Lung (tissue), 12 donors: ENCODE measurements around the gene SLC16A10. TPM values are rescaled to one million over a fixed set of nuclear protein-coding genes. Genes with fewer than 3 reads are reported as not detected.

ENCODE experiments used
- ATAC-seq: fragments of 200-7000 bp; cut with Tn5 transposase; one replicate; pipeline ENCODE4 v1.9.1; 2020; ENCODE audit warnings: moderate number of reproducible peaks; ENCODE audit not compliant: insufficient read depth, low FRiP score
- DNase-seq, 3 donors: peaks; one replicate each; pipeline ENCODE4 v3.0.0-alpha.2; 2013 to 2017
- H3K27ac ChIP-seq, 2 donors: one replicate each; pipeline ENCODE4 v1.5.1; 2013; ENCODE audit warnings: mild to moderate bottlenecking in 2 of 2, moderate library complexity in 2 of 2, control low read depth in 1 of 2, inconsistent platforms in 1 of 2, low read depth in 1 of 2, low read length in 1 of 2
- H3K27me3 ChIP-seq, 3 donors: one replicate each; pipeline ENCODE4 v1.5.1; 2013; ENCODE audit warnings: low read length in 2 of 3; ENCODE audit not compliant: control insufficient read depth in 3 of 3, insufficient read depth in 3 of 3
- H3K36me3 ChIP-seq, 4 donors: one replicate each; pipeline ENCODE4 v1.5.1; 2013; ENCODE audit warnings: low read length in 4 of 4, mild to moderate bottlenecking in 1 of 4, moderate library complexity in 1 of 4; ENCODE audit not compliant: control insufficient read depth in 4 of 4, insufficient read depth in 4 of 4
- H3K4me1 ChIP-seq, 5 donors: one replicate each; pipeline ENCODE4 v1.5.1; 2013; ENCODE audit warnings: low read length in 5 of 5, mild to moderate bottlenecking in 2 of 5, moderate library complexity in 1 of 5; ENCODE audit not compliant: control insufficient read depth in 5 of 5, insufficient read depth in 5 of 5
- H3K4me3 ChIP-seq: one replicate; pipeline ENCODE4 v1.5.1; 2013; ENCODE audit warnings: mild to moderate bottlenecking, control low read depth, moderate library complexity
- H3K9ac ChIP-seq, 2 donors: one replicate each; pipeline ENCODE4 v1.5.1; 2013; ENCODE audit warnings: low read length in 2 of 2, control low read depth in 1 of 2; ENCODE audit not compliant: insufficient read depth in 1 of 2
- H3K9me3 ChIP-seq, 4 donors: one replicate each; pipeline ENCODE4 v1.5.1; 2013; ENCODE audit warnings: low read length in 3 of 4, mild to moderate bottlenecking in 1 of 4, moderate library complexity in 1 of 4; ENCODE audit not compliant: control insufficient read depth in 4 of 4, insufficient read depth in 3 of 4
- WGBS, 2 donors: extraction: QIAGEN DNeasy Blood & Tissue Kit; methylation state at CpG; one replicate each; pipeline ENCODE4 v1.1.7; 2013; 5-methylcytosine and 5-hydroxymethylcytosine counted together
- polyA plus RNA-seq, 2 donors: library from polyadenylated mRNA; stranded (reverse); fragments of 200-250 nt; gene quantifications; one replicate each; pipeline ENCODE4 v1.2.1, GENCODE V29; 2013
- total RNA-seq, 2 donors: library from RNA; depleted of rRNA in 1 of 2; stranded (reverse); fragments of >200 nt in 1 of 2; gene quantifications; one replicate each; pipeline ENCODE4 v1.2.1, GENCODE V29; 2014 to 2021
- TF ChIP-seq, protein P1 (sequence below): IDR thresholded peaks from 2 replicates; pipeline ENCODE4 v1.5.1; 2012; ENCODE audit warnings: mild to moderate bottlenecking; ENCODE audit errors: control extremely low read depth, extremely low read depth
- donor health status: control.
- donor health status: control.
- donor health status: Bipolar disorder and iron deficiency.
- donor health status: healthy.
- donor health status: DM: yes; HTN: yes; CAD: no.

Gene SLC16A10
- total and polyA plus RNA-seq, 4 donors, result 2.0 to 10.5 (median 9.6) TPM

DNA sequence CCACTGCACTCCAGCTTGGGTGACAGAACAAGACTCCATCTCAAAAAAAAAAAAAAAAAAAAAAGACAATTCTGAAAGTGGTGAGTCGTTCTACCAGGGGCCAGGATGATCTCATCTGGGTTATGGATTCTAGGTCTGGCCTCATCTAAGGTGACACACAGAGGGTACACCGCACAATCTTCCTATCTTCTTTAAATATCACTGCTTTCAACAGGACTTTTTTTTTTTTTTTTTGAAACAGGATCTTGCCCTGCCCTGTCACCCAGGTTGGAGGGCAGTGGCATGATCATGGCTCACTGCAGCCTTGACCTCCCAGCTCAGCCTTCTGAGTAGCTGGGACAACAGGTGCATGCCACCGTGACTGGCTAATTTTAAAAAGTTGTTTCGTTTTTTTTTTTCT lies 67.7 kb downstream of the SLC16A10 start:
- H3K27ac ChIP-seq, result no peak overlapping the region
- no peak overlapping the region for H3K9ac ChIP-seq
- TF ChIP-seq, protein P1, sequence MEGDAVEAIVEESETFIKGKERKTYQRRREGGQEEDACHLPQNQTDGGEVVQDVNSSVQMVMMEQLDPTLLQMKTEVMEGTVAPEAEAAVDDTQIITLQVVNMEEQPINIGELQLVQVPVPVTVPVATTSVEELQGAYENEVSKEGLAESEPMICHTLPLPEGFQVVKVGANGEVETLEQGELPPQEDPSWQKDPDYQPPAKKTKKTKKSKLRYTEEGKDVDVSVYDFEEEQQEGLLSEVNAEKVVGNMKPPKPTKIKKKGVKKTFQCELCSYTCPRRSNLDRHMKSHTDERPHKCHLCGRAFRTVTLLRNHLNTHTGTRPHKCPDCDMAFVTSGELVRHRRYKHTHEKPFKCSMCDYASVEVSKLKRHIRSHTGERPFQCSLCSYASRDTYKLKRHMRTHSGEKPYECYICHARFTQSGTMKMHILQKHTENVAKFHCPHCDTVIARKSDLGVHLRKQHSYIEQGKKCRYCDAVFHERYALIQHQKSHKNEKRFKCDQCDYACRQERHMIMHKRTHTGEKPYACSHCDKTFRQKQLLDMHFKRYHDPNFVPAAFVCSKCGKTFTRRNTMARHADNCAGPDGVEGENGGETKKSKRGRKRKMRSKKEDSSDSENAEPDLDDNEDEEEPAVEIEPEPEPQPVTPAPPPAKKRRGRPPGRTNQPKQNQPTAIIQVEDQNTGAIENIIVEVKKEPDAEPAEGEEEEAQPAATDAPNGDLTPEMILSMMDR, result no peak
- ATAC-seq, result no peak
- H3K4me3 ChIP-seq, result no peak overlapping the region
- H3K4me1 ChIP-seq, result peaks cover 0 to 4% (median 0%) of the 10 kb centered on the region in 5 donors
- no peaks in the 10 kb centered on the region for H3K36me3 ChIP-seq
- 87 to 98% methylated on average over 4 of the region's 4 CpGs for WGBS, 2 donors
- H3K27me3 ChIP-seq, result peaks cover 0 to 3% (median 0%) of the 10 kb centered on the region in 3 donors
- H3K9me3 ChIP-seq, result no peaks in the 10 kb centered on the region
- no peak for DNase-seq

DNA sequence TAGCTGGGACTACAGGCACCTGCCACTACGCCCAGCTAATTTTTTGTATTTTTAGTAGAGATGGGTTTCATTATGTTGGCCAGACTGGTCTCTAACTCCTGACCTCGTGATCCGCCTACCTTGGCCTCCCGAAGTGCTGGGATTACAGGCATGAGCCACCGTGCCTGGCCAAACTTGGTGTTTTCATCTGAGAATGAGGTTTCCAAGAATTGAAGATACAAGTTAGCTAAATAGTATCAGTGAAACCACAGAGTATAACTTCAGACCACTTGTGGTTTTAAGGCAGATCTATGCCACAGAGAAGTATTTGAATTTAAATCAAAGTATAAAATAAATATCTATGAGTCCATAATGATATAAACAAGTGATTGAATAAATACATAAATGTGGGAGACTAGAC lies 70.1 kb downstream of the SLC16A10 start:
- Histone ChIP-seq H3K9ac (no peak overlapping the region), H3K4me1 (peaks cover 0 to 4% (median 0%) of the 10 kb centered on the region in 5 donors), H3K36me3 (no peaks in the 10 kb centered on the region), H3K9me3 (peaks cover 0 to 2% (median 0%) of the 10 kb centered on the region in 4 donors), H3K27ac (no peak overlapping the region), H3K4me3 (no peak overlapping the region), H3K27me3 (peaks cover 0 to 3% (median 0%) of the 10 kb centered on the region in 3 donors)
- ATAC-seq, result no peak
- TF ChIP-seq, protein P1, result no peak
- 87 to 89% methylated on average over 5 of the region's 5 CpGs for WGBS, 2 donors
- no peak for DNase-seq

DNA sequence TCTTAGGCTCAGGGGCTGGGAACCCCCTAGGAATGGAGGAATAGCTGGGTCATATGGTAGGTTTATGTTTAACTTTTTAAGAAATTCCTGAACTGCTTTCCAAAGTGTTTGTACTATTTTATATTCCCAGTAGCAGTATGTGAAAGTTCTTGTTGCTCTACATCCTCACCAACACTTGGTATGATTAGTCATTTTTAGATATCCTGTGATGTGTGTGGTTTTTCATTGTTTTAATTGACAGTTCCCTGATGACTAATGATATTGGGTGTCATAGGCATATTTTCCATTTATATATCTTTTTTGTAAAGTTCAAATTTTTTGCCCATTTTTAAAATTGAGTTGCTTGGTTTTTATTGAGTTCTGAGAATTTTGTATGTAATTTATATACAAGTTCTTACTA lies 72.3 kb downstream of the SLC16A10 start:
- DNase-seq, result no peak
- H3K4me3 ChIP-seq, result no peak overlapping the region
- peaks cover 0 to 2% (median 0%) of the 10 kb centered on the region in 4 donors for H3K9me3 ChIP-seq
- H3K27me3 ChIP-seq, result no peaks in the 10 kb centered on the region
- no peak overlapping the region for H3K9ac ChIP-seq
- no peak overlapping the region for H3K27ac ChIP-seq
- peaks cover 0 to 4% (median 0%) of the 10 kb centered on the region in 5 donors for H3K4me1 ChIP-seq
- no peak for ATAC-seq
- TF ChIP-seq, protein P1, result no peak
- H3K36me3 ChIP-seq, result no peaks in the 10 kb centered on the region

DNA sequence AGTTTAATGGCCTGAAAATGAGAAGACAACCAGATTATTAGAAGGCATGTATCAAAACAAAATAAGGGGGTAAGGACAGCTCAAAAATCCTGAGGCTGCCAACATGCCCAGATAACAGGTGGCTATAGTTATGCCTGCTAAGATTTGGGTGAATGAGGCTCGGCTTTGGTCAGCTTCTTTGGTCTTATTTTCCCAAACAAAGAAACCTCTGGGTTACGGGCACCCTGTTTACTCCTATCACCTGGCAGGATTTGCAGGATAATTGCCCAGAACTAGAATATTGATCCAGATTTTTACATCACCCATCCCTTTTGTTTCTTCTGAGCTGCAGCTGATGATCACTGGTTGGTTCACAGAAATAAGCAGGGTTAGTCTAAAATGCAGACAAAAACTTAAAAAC lies 74.3 kb downstream of the SLC16A10 start:
- WGBS, 2 donors, result 96 to 97% methylated on average over 2 of the region's 2 CpGs
- DNase-seq, result no peak
- Histone ChIP-seq H3K36me3 (no peaks in the 10 kb centered on the region), H3K4me1 (no peaks in the 10 kb centered on the region), H3K27me3 (no peaks in the 10 kb centered on the region), H3K4me3 (no peak overlapping the region), H3K27ac (no peak overlapping the region), H3K9ac (no peak overlapping the region), H3K9me3 (peaks cover 0 to 2% (median 0%) of the 10 kb centered on the region in 4 donors)
- no peak for ATAC-seq
- TF ChIP-seq, protein P1, result no peak
